ENCODE data around the gene TSACC. TPM values are rescaled to one million over a fixed set of nuclear protein-coding genes. Genes with fewer than 3 reads are reported as not detected.

Gene TSACC
- total RNA-seq, 1 donor from 2014 or later, result 0.44 TPM

- ChIA-PET CTCF (no interaction called here), POLR2A (no interaction called here)
- Mint-ChIP-seq H3K9me3 (no peaks in the 10 kb centered on the region), H3K27me3 (no peaks in the 10 kb centered on the region), H3K4me1 (no peaks in the 10 kb centered on the region), H3K27ac (no peak overlapping the region), H3K36me3 (ENCODE audit: low read depth) (peaks cover 42% of the 10 kb centered on the region), H3K4me3 (no peak overlapping the region)
- DNase-seq (no peak), ATAC-seq (ENCODE audit: low read depth) (no peak)
- no peak for TF ChIP-seq CTCF (IDR thresholded peaks at IDR 0.05)
- intact Hi-C loops (cut with micrococcal nuclease), result no loop called here
These were observed 33.1 kb upstream of the TSACC start for GRCh38 chr1:156305215-156305614.

DNA sequence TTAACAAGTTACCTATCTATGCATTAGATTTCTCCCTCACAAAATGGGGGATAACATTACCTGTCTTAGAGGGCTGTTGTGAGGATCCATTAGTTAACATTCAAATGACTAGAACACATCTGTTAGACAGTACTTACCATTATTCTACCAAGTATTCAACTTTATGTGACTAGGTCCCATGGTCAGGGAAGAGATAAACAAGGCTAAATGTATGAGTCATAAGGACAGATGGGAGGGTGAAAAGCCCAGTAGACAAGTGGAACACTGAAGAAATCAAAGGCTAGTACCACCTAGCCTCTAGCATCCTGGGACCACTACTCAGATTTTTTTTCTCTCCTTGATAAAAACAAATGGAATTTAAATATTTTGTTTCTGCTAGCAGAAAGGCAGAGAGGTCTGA lies 30.2 kb upstream of the TSACC start:
- Mint-ChIP-seq H3K27me3 (no peaks in the 10 kb centered on the region), H3K9me3 (no peaks in the 10 kb centered on the region), H3K4me1 (no peaks in the 10 kb centered on the region), H3K36me3 (ENCODE audit: low read depth) (peaks cover 65% of the 10 kb centered on the region), H3K27ac (no peak overlapping the region), H3K4me3 (no peak overlapping the region)
- no peak for TF ChIP-seq CTCF (IDR thresholded peaks at IDR 0.05)
- ChIA-PET POLR2A (no interaction called here), CTCF (no interaction called here)
- ATAC-seq (ENCODE audit: low read depth) (no peak), DNase-seq (no peak)
- intact Hi-C loops (cut with micrococcal nuclease), result no loop called here

- ATAC-seq (ENCODE audit: low read depth) (no peak), DNase-seq (no peak)
- Mint-ChIP-seq H3K9me3 (no peaks in the 10 kb centered on the region), H3K4me1 (no peaks in the 10 kb centered on the region), H3K4me3 (no peak overlapping the region), H3K27me3 (no peaks in the 10 kb centered on the region), H3K27ac (no peak overlapping the region), H3K36me3 (ENCODE audit: low read depth) (peaks cover 79% of the 10 kb centered on the region)
- POLR2A ChIA-PET, result no interaction called here
- TF ChIP-seq CTCF (IDR thresholded peaks at IDR 0.05), result no peak
- CTCF ChIA-PET, result no interaction called here
- intact Hi-C loops (cut with micrococcal nuclease), result no loop called here
These were observed 27.4 kb upstream of the TSACC start for GRCh38 chr1:156310962-156311361.

GRCh38 chr1:156316909-156317308 lies 21.4 kb upstream of the TSACC start:
- DNase-seq, result no peak
- no peak for ATAC-seq (ENCODE audit: low read depth)
- Mint-ChIP-seq H3K36me3 (ENCODE audit: low read depth) (peaks cover 92% of the 10 kb centered on the region), H3K27me3 (no peaks in the 10 kb centered on the region), H3K9me3 (no peaks in the 10 kb centered on the region), H3K4me1 (no peaks in the 10 kb centered on the region), H3K27ac (no peak overlapping the region), H3K4me3 (no peak overlapping the region)
- TF ChIP-seq CTCF (IDR thresholded peaks at IDR 0.05), result no peak
- intact Hi-C loops (cut with micrococcal nuclease), result loop anchor here (5.0 kb wide), 2 partner anchors 35 to 90 kb away; partner anchors contain the start of genes SMG5 and TMEM79
- ChIA-PET CTCF (no interaction called here), POLR2A (no interaction called here)

DNA sequence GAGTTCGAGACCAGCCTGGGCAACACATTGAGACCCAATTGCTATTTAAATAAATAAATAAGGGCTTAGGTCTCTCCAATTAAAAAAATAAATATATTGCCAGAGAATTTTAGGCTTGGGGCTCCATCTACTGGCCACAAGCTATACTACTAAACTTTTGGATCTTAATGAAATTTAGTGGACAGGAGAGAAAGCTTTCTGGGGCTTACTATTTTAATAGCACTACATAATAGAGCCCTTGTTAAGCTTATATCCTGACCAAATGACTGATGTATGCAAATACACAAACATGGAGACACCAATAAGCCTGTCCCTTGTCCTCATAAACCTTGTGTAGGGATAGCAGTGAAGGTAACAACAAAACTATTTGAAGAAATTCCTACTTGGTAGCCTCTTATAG lies 18.7 kb upstream of the TSACC start:
- no peak for DNase-seq
- intact Hi-C loops (cut with micrococcal nuclease), result loop anchor here (1.0 to 5.0 kb wide), 3 partner anchors 37 to 173 kb away; partner anchors contain the start of genes SMG5 and TMEM79
- no peak overlapping the region for H3K27ac Mint-ChIP-seq
- H3K4me1 Mint-ChIP-seq, result no peaks in the 10 kb centered on the region
- H3K27me3 Mint-ChIP-seq, result no peaks in the 10 kb centered on the region
- peaks cover 89% of the 10 kb centered on the region for H3K36me3 Mint-ChIP-seq (ENCODE audit: low read depth)
- H3K4me3 Mint-ChIP-seq, result no peak overlapping the region
- no peaks in the 10 kb centered on the region for H3K9me3 Mint-ChIP-seq
- ATAC-seq (ENCODE audit: low read depth), result no peak
- no peak for TF ChIP-seq CTCF (IDR thresholded peaks at IDR 0.05)
- ChIA-PET POLR2A (interaction anchor here (0.6 to 0.7 kb wide), 3 partner anchors 13 to 37 kb away, joined by 3 to 6 read pairs (median 6); partner anchors contain the start of gene SMG5), CTCF (interaction anchor here (0.8 to 1.7 kb wide), 10 partner anchors 10 to 175 kb away, joined by 3 to 9 read pairs (median 4); partner anchors contain the start of genes GLMP and SMG5)

Measured in activated B cell treated with CpG ODN at 0.5 μM for 24 hours (primary cell).